ENCODE results near the gene UMODL1.
"Not testable (repeated sequence)": the region's sequence is repeated elsewhere in the genome, so short reads cannot be mapped to it uniquely, and the experiment has no call there.

UMODL1 gene

GRCh38 chr21:42060166-42060565 is 11.0 kb upstream of the UMODL1 start:
- DNase-seq (ENCODE audit: low read depth in 2 of 2), result no peak

- no peak for DNase-seq (ENCODE audit: low read depth in 2 of 2)
Observed at GRCh38 chr21:42061195-42061985, 9.7 kb upstream of the UMODL1 start.

- DNase-seq (ENCODE audit: low read depth in 2 of 2), result no peak
Observed at GRCh38 chr21:42061986-42062235, 9.2 kb upstream of the UMODL1 start.

GRCh38 chr21:42062236-42063022 is 8.7 kb upstream of the UMODL1 start:
- peak; percentile 48 to 62 for DNase-seq (ENCODE audit: low read depth in 2 of 2)

GRCh38 chr21:42063191-42063570 is 7.9 kb upstream of the UMODL1 start:
- no peak for DNase-seq (ENCODE audit: low read depth in 2 of 2)

GRCh38 chr21:42063571-42064521 is 7.3 kb upstream of the UMODL1 start:
- peak in 1 of 2 donors; percentile 47 for DNase-seq (ENCODE audit: low read depth in 2 of 2)

GRCh38 chr21:42066521-42066920 is 4.6 kb upstream of the UMODL1 start:
- DNase-seq (ENCODE audit: low read depth in 2 of 2), result no peak

- DNase-seq (ENCODE audit: low read depth in 2 of 2), result no peak
Observed at GRCh38 chr21:42067531-42068255, 3.4 kb upstream of the UMODL1 start.

GRCh38 chr21:42068256-42068545 is 2.9 kb upstream of the UMODL1 start:
- DNase-seq (ENCODE audit: low read depth in 2 of 2), result no peak

GRCh38 chr21:42068592-42068991 is 2.5 kb upstream of the UMODL1 start:
- no peak for DNase-seq (ENCODE audit: low read depth in 2 of 2)

GRCh38 chr21:42069327-42069726 is 1.8 kb upstream of the UMODL1 start:
- DNase-seq (ENCODE audit: low read depth in 2 of 2), result no peak

- DNase-seq (ENCODE audit: low read depth in 2 of 2), result no peak
Observed at GRCh38 chr21:42069843-42070242, 1.3 kb upstream of the UMODL1 start.

GRCh38 chr21:42073145-42074099 is 2.3 kb downstream of the UMODL1 start:
- no peak for DNase-seq (ENCODE audit: low read depth in 2 of 2)

- DNase-seq (ENCODE audit: low read depth in 2 of 2), result no peak
Observed at GRCh38 chr21:42075686-42076471, 4.8 kb downstream of the UMODL1 start.

GRCh38 chr21:42077685-42078238 is 6.6 kb downstream of the UMODL1 start:
- not testable (repeated sequence) for DNase-seq (ENCODE audit: low read depth in 2 of 2)

GRCh38 chr21:42078247-42079007 is 7.3 kb downstream of the UMODL1 start:
- DNase-seq (ENCODE audit: low read depth in 2 of 2), result not testable (repeated sequence)

- no peak for DNase-seq (ENCODE audit: low read depth in 2 of 2)
Observed at GRCh38 chr21:42079008-42079938, 8.2 kb downstream of the UMODL1 start.
